Measurements from ENCODE around the gene DTX4.

DNA sequence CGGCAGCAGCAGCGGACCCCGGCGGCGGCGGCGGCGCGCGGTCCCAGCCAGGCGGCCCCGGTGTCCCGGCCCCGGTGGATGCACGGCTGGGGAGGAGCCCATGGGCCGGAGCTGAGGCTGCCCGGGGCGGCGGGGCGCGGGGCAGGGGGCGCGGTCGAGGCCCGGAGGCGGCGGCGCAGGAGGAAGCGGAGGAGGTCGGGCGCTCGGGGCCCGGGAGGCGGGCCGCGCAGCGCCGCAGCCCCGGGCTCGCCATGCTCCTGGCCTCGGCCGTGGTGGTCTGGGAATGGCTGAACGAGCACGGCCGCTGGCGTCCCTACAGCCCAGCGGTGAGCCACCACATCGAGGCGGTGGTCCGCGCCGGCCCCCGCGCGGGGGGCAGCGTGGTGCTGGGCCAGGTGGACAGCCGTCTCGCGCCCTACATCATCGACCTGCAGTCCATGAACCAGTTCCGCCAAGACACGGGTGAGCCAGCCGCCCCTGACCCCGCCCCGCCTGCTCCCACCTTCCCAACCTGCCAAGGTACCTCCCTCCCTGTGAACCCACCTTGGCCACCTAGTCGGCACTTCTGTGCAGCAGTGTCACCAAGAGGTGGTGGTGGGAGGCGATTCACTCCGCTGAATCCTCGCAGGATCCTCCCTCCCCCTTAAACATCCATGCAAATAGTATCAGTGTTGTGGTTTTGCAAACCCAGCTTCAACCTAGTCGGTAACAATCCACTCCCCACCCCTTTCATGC, 580 bp downstream of the DTX4 start:
- TF ChIP-seq, protein P1, sequence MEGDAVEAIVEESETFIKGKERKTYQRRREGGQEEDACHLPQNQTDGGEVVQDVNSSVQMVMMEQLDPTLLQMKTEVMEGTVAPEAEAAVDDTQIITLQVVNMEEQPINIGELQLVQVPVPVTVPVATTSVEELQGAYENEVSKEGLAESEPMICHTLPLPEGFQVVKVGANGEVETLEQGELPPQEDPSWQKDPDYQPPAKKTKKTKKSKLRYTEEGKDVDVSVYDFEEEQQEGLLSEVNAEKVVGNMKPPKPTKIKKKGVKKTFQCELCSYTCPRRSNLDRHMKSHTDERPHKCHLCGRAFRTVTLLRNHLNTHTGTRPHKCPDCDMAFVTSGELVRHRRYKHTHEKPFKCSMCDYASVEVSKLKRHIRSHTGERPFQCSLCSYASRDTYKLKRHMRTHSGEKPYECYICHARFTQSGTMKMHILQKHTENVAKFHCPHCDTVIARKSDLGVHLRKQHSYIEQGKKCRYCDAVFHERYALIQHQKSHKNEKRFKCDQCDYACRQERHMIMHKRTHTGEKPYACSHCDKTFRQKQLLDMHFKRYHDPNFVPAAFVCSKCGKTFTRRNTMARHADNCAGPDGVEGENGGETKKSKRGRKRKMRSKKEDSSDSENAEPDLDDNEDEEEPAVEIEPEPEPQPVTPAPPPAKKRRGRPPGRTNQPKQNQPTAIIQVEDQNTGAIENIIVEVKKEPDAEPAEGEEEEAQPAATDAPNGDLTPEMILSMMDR (IDR thresholded peaks at IDR 0.05), result no peak
- TF ChIP-seq POLR2A (IDR thresholded peaks at IDR 0.05), result no peak

All from right lobe of liver (tissue), 4 donors.